H7 (cell line): Measurements from ENCODE around the gene ANXA2R. TPM values are rescaled to one million over a fixed set of nuclear protein-coding genes. Genes with fewer than 3 reads are reported as not detected.
"Not testable (repeated sequence)": the region's sequence is repeated elsewhere in the genome, so short reads cannot be mapped to it uniquely, and the experiment has no call there.

Experiments used
- DNase-seq: peaks from one replicate; pipeline ENCODE4 v3.0.0; 2012
- H3K27me3 ChIP-seq: 2 replicates; pipeline ENCODE4 v1.6.0; 2011; ENCODE audit warnings: mild to moderate bottlenecking, low read length; ENCODE audit not compliant: control insufficient read depth, insufficient read depth
- H3K36me3 ChIP-seq: replicated peaks from 2 replicates; pipeline ENCODE4 v1.5.1; 2011; ENCODE audit warnings: low read length; ENCODE audit not compliant: control insufficient read depth, insufficient read depth
- H3K4me3 ChIP-seq: 2 replicates; pipeline ENCODE4 v1.5.1; 2011; ENCODE audit warnings: low read depth, mild to moderate bottlenecking, control low read depth, low read length, moderate library complexity; ENCODE audit not compliant: insufficient read depth
- total RNA-seq: library from RNA; depleted of rRNA; stranded (reverse); fragments of >200 nt; shearing (Covaris generic); gene quantifications from 2 replicates; pipeline ENCODE4 v1.2.3, GENCODE V29; 2014

Gene ANXA2R
- total RNA-seq, 1 experiment from 2014 or later: 0.83 TPM

GRCh38 chr5:43027054-43027785, 12.9 kb downstream of the ANXA2R start:
- no peaks in the 10 kb centered on the region for H3K36me3 ChIP-seq
- H3K27me3 ChIP-seq: peaks cover 47% of the 10 kb centered on the region; the same call in 1 of the 2 replicates
- H3K4me3 ChIP-seq: no peak overlapping the region
- no peak for DNase-seq

GRCh38 chr5:43025184-43025950, 14.8 kb downstream of the ANXA2R start:
- H3K27me3 ChIP-seq: peaks cover 64% of the 10 kb centered on the region
- not testable (repeated sequence) for DNase-seq, H3K4me3 ChIP-seq, H3K36me3 ChIP-seq

- Histone ChIP-seq H3K27me3 (peaks cover 74% of the 10 kb centered on the region), H3K36me3 (no peaks in the 10 kb centered on the region), H3K4me3 (no peak overlapping the region)
- DNase-seq: no peak
Measured at GRCh38 chr5:43024217-43024616, 15.9 kb downstream of the ANXA2R start.

- Histone ChIP-seq H3K36me3 (no peaks in the 10 kb centered on the region), H3K4me3 (no peak overlapping the region), H3K27me3 (peaks cover 86% of the 10 kb centered on the region)
- no peak for DNase-seq
Measured at GRCh38 chr5:43021151-43021550, 19.0 kb downstream of the ANXA2R start.

GRCh38 chr5:43020399-43020746, 19.7 kb downstream of the ANXA2R start:
- Histone ChIP-seq H3K4me3 (no peak overlapping the region), H3K27me3 (peaks cover 83% of the 10 kb centered on the region), H3K36me3 (no peaks in the 10 kb centered on the region)
- DNase-seq: no peak

- Histone ChIP-seq H3K27me3 (peaks cover 86% of the 10 kb centered on the region), H3K36me3 (no peaks in the 10 kb centered on the region), H3K4me3 (peak overlapping the region; percentile 4; the same call in 1 of the 2 replicates)
- DNase-seq: peak; percentile 46
Measured at GRCh38 chr5:43019614-43020398, 20.3 kb downstream of the ANXA2R start.

GRCh38 chr5:43019291-43019613, 20.9 kb downstream of the ANXA2R start:
- no peak for DNase-seq
- H3K27me3 ChIP-seq: peaks cover 85% of the 10 kb centered on the region
- no peak overlapping the region; the same call in 1 of the 2 replicates for H3K4me3 ChIP-seq

GRCh38 chr5:43017428-43017815, 22.7 kb downstream of the ANXA2R start:
- Histone ChIP-seq H3K36me3 (no peaks in the 10 kb centered on the region), H3K27me3 (peaks cover 71% of the 10 kb centered on the region), H3K4me3 (peak overlapping the region; percentile 50)
- no peak for DNase-seq

More at GRCh38 chr5:43019291-43019613, 20.9 kb downstream of the ANXA2R start:
- no peaks in the 10 kb centered on the region for H3K36me3 ChIP-seq

GRCh38 chr5:43016217-43016779, 23.8 kb downstream of the ANXA2R start:
- no peak for DNase-seq
- Histone ChIP-seq H3K4me3 (no peak overlapping the region), H3K27me3 (peaks cover 69% of the 10 kb centered on the region), H3K36me3 (no peaks in the 10 kb centered on the region)

- Histone ChIP-seq H3K36me3 (no peaks in the 10 kb centered on the region), H3K27me3 (peaks cover 69% of the 10 kb centered on the region), H3K4me3 (no peak overlapping the region)
- DNase-seq: no peak
Measured at GRCh38 chr5:43014522-43014921, 25.6 kb downstream of the ANXA2R start.

- Histone ChIP-seq H3K4me3 (no peak overlapping the region), H3K36me3 (no peaks in the 10 kb centered on the region), H3K27me3 (peaks cover 60% of the 10 kb centered on the region)
- no peak for DNase-seq
Measured at GRCh38 chr5:43010935-43011315, 29.2 kb downstream of the ANXA2R start.

GRCh38 chr5:43008363-43009153, 31.6 kb downstream of the ANXA2R start:
- DNase-seq: peak; percentile 70
- H3K4me3 ChIP-seq: peak overlapping the region; percentile 68
- H3K36me3 ChIP-seq: no peaks in the 10 kb centered on the region
- peaks cover 61% of the 10 kb centered on the region for H3K27me3 ChIP-seq

GRCh38 chr5:43007911-43008362, 32.2 kb downstream of the ANXA2R start:
- peak overlapping the region; percentile 68 for H3K4me3 ChIP-seq
- peaks cover 61% of the 10 kb centered on the region for H3K27me3 ChIP-seq
- peak; percentile 67 for DNase-seq
- no peaks in the 10 kb centered on the region for H3K36me3 ChIP-seq
